SK-N-SH treated with all-trans-retinoic acid at 6 μM for 48 hours (cell line): ENCODE data around the gene CPNE4.

Source experiments
- ATAC-seq: fragments of 200-7000 bp; cut with Tn5 transposase; 3 replicates; pipeline ENCODE4 v1.9.1; 2020; ENCODE audit warnings: mild to moderate bottlenecking, moderate library complexity
- ARNTL ChIP-seq: fragments of 450-650 bp; formaldehyde crosslinking; IDR thresholded peaks from 2 replicates; pipeline ENCODE4 v1.5.0; 2020; ENCODE audit warnings: low read depth, mild to moderate bottlenecking, moderate library complexity, borderline replicate concordance
- BACH2 ChIP-seq: fragments of 250-450 bp; sonication (Bioruptor Pico); IDR thresholded peaks from 2 replicates; pipeline ENCODE4 v1.9.0; 2021; ENCODE audit warnings: mild to moderate bottlenecking, borderline replicate concordance
- ESRRG ChIP-seq: fragments of 250-450 bp; sonication (Bioruptor Pico); IDR thresholded peaks from 2 replicates; pipeline ENCODE4 v1.6.1; 2021; ENCODE audit warnings: mild to moderate bottlenecking
- ISL1 ChIP-seq: fragments of 250-450 bp; sonication (Bioruptor Pico); IDR thresholded peaks from 2 replicates; pipeline ENCODE4 v2.1.2; 2022; ENCODE audit warnings: mild to moderate bottlenecking, moderate library complexity
- OSR1 ChIP-seq: fragments of 250-450 bp; sonication (Bioruptor Pico); IDR thresholded peaks from 2 replicates; pipeline ENCODE4 v1.8.0; 2022; ENCODE audit warnings: moderate library complexity, mild to moderate bottlenecking, inconsistent platforms
- RARB ChIP-seq: fragments of 250-450 bp; sonication (Bioruptor Pico); IDR thresholded peaks from 2 replicates; pipeline ENCODE4 v1.8.0; 2021; ENCODE audit warnings: mild to moderate bottlenecking, moderate library complexity
- SNAI2 ChIP-seq: fragments of 250-450 bp; sonication (Bioruptor Pico); IDR thresholded peaks from 2 replicates; pipeline ENCODE4 v1.5.0; 2020; ENCODE audit warnings: mild to moderate bottlenecking, moderate library complexity
- TCF4 ChIP-seq: fragments of 250-450 bp; sonication (Bioruptor Pico); IDR thresholded peaks from 2 replicates; pipeline ENCODE4 v1.8.0; 2021; ENCODE audit warnings: mild to moderate bottlenecking, moderate library complexity, borderline replicate concordance
- ZC3H10 ChIP-seq: fragments of 250-450 bp; sonication (Bioruptor Pico); IDR thresholded peaks from 2 replicates; pipeline ENCODE4 v1.5.1; 2021; ENCODE audit warnings: mild to moderate bottlenecking, moderate library complexity
- ZFP3 ChIP-seq: fragments of 250-450 bp; sonication (Bioruptor Pico); IDR thresholded peaks from 2 replicates; pipeline ENCODE4 v1.5.0; 2020; ENCODE audit warnings: mild to moderate bottlenecking, moderate library complexity
- ZFP30 ChIP-seq: fragments of 450-650 bp; formaldehyde crosslinking; IDR thresholded peaks from 2 replicates; pipeline ENCODE4 v1.5.0; 2022; ENCODE audit warnings: mild to moderate bottlenecking, moderate library complexity
- ZNF565 ChIP-seq: fragments of 450-650 bp; formaldehyde crosslinking; conservative IDR thresholded peaks from 2 replicates; pipeline ENCODE4 v1.5.0; 2020; ENCODE audit warnings: low read depth, mild to moderate bottlenecking, moderate library complexity
- ZNF70 ChIP-seq: fragments of 450-650 bp; formaldehyde crosslinking; IDR thresholded peaks from 2 replicates; pipeline ENCODE4 v1.5.0; 2020; ENCODE audit warnings: mild to moderate bottlenecking, moderate library complexity
- ZNF8 ChIP-seq: fragments of 450-650 bp; formaldehyde crosslinking; IDR thresholded peaks from 2 replicates; pipeline ENCODE4 v1.5.0; 2020; ENCODE audit warnings: mild to moderate bottlenecking, moderate library complexity
- TF ChIP-seq, protein P1 (sequence below): fragments of 250-450 bp; sonication (Bioruptor Pico); IDR thresholded peaks from 2 replicates; pipeline ENCODE4 v1.8.0; 2020; ENCODE audit warnings: mild to moderate bottlenecking, moderate library complexity, borderline replicate concordance
- TF ChIP-seq, protein P2 (sequence below): fragments of 250-450 bp; sonication (Bioruptor Pico); IDR thresholded peaks from 2 replicates; pipeline ENCODE4 v1.5.0; 2020; ENCODE audit warnings: mild to moderate bottlenecking, moderate library complexity
- TF ChIP-seq, protein P3 (sequence below): fragments of 250-450 bp; sonication (Bioruptor Pico); IDR thresholded peaks from 2 replicates; pipeline ENCODE4 v1.5.1; 2021; ENCODE audit warnings: mild to moderate bottlenecking, moderate library complexity
- TF ChIP-seq, protein P4 (sequence below): fragments of 250-450 bp; sonication (Bioruptor Pico); IDR thresholded peaks from 2 replicates; pipeline ENCODE4 v1.8.0; 2021; ENCODE audit warnings: low read depth, mild to moderate bottlenecking, moderate library complexity, borderline replicate concordance

Gene CPNE4

DNA sequence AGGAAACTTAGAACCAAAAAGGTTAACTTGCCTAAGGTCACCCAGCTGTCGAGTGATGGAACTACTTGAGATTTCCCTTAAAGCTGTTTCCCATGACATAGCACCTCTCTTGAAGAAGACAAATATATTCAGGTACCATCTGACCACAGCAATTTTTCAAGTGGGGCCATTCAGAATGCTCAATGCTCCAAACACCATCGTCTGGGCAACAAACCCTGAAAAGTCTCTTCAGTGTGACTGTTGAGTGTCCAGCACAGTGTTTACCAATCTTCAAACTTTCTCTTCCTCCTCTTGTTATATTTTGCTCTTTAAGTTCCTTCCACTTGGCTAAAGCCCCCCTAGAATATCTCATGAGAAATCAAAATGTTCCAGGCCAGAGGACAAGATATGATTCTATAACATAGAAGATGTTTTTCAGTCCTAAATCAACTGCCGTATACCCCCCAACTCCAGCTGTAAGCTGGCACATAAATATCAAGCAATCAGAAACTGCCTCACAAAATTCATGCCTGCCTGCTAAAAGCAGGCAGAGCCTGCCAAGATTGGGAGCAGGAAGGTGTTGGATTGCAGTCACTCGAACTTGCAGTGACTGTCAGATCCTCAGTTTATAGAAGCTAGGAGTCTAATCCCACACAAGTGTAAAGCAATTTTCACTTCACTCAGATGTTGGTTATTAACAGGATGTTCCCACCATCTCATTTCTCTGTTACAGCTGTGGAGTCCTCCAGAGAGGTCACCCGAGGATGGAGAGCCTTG, 301.6 kb downstream of the CPNE4 start (continued):
- TF ChIP-seq ISL1 (CRISPR knock-in tag) (no peak), ZFP30 (CRISPR knock-in tag) (no peak), RARB (no peak), ZNF565 (CRISPR knock-in tag) (no peak)
- TF ChIP-seq, protein P1, sequence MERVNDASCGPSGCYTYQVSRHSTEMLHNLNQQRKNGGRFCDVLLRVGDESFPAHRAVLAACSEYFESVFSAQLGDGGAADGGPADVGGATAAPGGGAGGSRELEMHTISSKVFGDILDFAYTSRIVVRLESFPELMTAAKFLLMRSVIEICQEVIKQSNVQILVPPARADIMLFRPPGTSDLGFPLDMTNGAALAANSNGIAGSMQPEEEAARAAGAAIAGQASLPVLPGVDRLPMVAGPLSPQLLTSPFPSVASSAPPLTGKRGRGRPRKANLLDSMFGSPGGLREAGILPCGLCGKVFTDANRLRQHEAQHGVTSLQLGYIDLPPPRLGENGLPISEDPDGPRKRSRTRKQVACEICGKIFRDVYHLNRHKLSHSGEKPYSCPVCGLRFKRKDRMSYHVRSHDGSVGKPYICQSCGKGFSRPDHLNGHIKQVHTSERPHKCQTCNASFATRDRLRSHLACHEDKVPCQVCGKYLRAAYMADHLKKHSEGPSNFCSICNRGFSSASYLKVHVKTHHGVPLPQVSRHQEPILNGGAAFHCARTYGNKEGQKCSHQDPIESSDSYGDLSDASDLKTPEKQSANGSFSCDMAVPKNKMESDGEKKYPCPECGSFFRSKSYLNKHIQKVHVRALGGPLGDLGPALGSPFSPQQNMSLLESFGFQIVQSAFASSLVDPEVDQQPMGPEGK, result no peak
- TF ChIP-seq, protein P2, sequence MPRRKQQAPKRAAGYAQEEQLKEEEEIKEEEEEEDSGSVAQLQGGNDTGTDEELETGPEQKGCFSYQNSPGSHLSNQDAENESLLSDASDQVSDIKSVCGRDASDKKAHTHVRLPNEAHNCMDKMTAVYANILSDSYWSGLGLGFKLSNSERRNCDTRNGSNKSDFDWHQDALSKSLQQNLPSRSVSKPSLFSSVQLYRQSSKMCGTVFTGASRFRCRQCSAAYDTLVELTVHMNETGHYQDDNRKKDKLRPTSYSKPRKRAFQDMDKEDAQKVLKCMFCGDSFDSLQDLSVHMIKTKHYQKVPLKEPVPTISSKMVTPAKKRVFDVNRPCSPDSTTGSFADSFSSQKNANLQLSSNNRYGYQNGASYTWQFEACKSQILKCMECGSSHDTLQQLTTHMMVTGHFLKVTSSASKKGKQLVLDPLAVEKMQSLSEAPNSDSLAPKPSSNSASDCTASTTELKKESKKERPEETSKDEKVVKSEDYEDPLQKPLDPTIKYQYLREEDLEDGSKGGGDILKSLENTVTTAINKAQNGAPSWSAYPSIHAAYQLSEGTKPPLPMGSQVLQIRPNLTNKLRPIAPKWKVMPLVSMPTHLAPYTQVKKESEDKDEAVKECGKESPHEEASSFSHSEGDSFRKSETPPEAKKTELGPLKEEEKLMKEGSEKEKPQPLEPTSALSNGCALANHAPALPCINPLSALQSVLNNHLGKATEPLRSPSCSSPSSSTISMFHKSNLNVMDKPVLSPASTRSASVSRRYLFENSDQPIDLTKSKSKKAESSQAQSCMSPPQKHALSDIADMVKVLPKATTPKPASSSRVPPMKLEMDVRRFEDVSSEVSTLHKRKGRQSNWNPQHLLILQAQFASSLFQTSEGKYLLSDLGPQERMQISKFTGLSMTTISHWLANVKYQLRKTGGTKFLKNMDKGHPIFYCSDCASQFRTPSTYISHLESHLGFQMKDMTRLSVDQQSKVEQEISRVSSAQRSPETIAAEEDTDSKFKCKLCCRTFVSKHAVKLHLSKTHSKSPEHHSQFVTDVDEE, result no peak

DNA sequence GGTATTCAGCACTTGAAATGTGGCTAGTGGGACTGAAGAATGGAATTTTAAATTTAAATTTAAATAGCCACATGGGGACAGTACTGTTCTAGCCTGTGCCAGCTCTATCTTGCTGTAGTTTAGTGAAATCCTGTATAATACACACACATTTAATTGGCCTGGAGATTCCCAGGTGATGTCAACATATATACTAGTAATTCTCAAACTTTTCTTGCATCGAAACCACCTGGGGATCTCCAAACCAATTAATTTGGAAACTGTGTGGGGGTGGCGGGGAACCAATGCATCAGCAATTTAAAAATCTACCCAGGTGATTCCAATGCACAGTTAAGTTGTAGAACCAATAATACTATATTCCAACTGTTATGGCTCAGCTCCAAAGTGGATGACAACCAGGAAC, 303.1 kb downstream of the CPNE4 start:
- no peak for TF ChIP-seq RARB
- TF ChIP-seq, protein P2, result no peak
- TF ChIP-seq ZNF70 (CRISPR knock-in tag), result no peak
- TF ChIP-seq TCF4 (CRISPR knock-in tag), result no peak
- TF ChIP-seq, protein P1, result no peak
- TF ChIP-seq ZFP3, result no peak
- no peak for TF ChIP-seq OSR1 (CRISPR knock-in tag)
- TF ChIP-seq ZNF8, result no peak
- TF ChIP-seq ZFP30 (CRISPR knock-in tag), result no peak
- no peak for TF ChIP-seq ARNTL
- TF ChIP-seq, all 23 proteins: peak for 0
- ATAC-seq, result no peak

DNA sequence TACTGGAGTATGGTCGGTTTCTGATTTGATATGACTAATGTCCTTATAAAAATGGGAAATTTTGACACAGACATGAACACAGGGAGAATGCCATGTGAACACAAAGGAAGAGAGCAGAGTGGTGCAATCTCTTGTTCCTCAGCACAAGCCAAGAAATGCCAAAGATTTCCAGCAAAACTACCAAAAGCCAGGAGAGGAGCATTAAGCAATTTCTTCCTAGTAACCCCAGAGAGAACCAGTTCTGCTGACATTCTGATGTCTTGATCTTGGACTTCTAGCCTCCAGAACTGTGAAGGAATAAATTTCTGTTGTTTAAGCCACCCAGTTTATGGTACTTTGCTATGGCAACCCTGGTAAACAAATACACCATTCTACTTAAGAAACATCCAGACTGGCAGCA, 304.2 kb downstream of the CPNE4 start:
- ATAC-seq, result no peak
- TF ChIP-seq, protein P2, result no peak
- TF ChIP-seq ESRRG (no peak), ARNTL (no peak), TCF4 (CRISPR knock-in tag) (no peak), ZC3H10 (no peak), OSR1 (CRISPR knock-in tag) (no peak), ZNF70 (CRISPR knock-in tag) (no peak), ZNF565 (CRISPR knock-in tag) (no peak), ISL1 (CRISPR knock-in tag) (no peak), RARB (no peak), BACH2 (CRISPR knock-in tag) (no peak), SNAI2 (CRISPR knock-in tag) (no peak), ZNF8 (no peak)
- TF ChIP-seq, protein P3, sequence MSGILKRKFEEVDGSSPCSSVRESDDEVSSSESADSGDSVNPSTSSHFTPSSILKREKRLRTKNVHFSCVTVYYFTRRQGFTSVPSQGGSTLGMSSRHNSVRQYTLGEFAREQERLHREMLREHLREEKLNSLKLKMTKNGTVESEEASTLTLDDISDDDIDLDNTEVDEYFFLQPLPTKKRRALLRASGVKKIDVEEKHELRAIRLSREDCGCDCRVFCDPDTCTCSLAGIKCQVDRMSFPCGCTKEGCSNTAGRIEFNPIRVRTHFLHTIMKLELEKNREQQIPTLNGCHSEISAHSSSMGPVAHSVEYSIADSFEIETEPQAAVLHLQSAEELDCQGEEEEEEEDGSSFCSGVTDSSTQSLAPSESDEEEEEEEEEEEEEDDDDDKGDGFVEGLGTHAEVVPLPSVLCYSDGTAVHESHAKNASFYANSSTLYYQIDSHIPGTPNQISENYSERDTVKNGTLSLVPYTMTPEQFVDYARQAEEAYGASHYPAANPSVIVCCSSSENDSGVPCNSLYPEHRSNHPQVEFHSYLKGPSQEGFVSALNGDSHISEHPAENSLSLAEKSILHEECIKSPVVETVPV (CRISPR knock-in tag), result no peak
- TF ChIP-seq, protein P1, result no peak
- TF ChIP-seq, protein P4, sequence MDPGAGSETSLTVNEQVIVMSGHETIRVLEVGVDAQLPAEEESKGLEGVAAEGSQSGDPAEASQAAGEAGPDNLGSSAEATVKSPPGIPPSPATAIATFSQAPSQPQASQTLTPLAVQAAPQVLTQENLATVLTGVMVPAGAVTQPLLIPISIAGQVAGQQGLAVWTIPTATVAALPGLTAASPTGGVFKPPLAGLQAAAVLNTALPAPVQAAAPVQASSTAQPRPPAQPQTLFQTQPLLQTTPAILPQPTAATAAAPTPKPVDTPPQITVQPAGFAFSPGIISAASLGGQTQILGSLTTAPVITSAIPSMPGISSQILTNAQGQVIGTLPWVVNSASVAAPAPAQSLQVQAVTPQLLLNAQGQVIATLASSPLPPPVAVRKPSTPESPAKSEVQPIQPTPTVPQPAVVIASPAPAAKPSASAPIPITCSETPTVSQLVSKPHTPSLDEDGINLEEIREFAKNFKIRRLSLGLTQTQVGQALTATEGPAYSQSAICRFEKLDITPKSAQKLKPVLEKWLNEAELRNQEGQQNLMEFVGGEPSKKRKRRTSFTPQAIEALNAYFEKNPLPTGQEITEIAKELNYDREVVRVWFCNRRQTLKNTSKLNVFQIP, result no peak
